GM19455 (cell line): ENCODE data around the gene IP6K3.

ENCODE experiments used
- ATAC-seq: cut with Tn5 transposase; IDR thresholded peaks from one replicate; pipeline ENCODE4 v1.9.1; 2021; ENCODE audit not compliant: unreplicated experiment

IP6K3 gene

DNA sequence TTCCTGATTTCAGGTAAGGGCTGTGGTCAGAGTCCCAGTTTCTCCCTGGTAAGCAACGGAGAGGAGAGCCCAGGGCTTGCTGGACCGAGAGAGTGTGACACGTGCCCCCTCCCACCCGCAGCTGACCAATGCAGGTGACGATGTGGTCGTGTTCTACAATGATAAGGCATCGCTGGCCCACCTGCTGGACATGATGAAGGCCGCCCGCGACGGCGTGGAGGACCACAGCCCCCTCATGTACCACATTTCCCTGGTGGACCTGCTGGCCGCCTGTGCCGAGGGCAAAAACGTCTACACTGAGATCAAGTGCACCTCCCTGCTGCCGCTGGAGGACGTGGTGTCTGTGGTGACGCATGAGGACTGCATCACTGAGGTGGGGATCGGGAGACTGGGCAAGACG, 66.9 kb downstream of the IP6K3 start:
- ATAC-seq = no peak

DNA sequence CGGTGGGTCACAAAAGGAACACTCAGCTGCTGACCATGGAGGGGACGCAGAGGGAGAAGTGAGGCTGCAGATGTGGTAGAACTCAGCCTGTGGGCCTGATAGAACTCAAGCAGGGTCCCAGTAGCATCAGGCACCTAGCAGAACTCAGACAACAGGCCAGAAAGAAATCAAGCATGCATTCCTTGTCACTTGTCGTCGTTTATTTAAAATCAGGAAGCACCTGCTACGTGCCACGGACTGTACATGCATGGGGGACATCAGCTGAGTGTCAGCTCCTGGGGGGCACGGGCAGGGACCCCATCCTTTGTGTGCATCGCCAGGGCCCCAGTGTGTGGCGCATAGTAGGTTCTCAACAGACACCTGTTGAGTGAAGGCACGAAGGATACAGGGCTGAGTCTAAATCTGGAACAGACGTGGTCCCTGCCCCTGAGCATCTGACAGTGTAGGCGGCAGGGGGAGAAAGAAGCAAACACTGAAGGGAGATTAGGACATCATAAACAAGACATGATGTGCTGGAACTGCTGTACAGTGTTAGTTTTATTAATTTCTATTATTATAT, 67.7 kb downstream of the IP6K3 start:
- ATAC-seq = no peak

DNA sequence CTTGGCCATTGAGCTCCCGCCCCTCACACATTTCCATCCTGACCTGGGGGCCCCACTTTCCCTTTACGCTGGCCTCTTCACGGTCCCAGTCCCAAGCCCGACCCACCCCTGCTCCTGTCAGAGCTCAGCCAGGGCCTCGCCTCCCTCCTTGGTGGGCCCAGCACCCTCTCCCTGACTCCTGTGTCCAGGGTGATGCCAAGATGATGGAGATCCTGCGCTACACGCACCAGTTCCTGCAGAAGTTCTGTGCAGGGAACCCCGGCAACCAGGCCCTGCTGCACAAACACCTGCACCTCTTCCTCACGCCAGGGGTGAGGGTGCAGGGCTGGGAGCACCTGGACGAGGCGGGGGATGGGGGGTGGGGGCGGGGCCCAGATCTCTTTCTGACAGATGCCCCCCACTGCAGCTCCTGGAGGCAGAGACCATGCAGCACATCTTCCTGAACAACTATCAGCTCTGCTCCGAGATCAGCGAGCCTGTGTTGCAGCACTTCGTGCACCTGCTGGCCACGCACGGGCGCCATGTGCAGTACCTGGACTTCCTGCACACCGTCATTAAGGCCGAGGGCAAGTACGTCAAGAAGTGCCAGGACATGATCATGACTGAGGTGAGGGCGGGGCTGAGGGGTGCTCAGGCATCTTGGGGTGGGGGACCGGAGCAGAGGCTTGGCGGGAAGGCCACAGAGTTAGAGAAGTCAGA, 68.3 kb downstream of the IP6K3 start:
- ATAC-seq = no peak

GRCh38 chr6:33677689-33678088, 69.0 kb downstream of the IP6K3 start:
- no peak for ATAC-seq

DNA sequence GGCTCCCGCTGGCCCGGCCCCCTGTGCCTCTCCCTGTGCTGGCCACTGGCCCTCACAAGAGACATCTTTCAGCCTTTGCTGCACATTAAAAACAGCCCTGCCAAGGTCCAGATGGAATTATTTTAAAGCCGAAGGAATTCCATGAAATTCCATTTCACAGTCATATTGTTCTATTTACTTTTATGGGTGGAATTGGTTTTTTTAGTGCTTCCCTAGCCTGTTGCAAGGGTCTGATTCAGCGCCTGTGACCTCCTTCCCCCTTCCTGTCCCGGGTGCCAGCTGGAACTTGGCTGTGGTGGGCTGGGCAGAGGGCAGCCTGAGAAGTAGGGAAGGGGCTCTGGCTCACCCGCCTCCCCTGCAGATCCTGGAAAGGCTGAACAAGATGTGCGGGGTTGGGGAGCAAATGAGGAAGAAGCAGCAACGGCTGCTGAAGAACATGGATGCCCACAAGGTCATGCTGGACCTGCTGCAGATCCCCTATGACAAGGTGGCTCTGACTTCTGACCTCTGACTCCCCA, 69.5 kb downstream of the IP6K3 start:
- ATAC-seq = no peak

DNA sequence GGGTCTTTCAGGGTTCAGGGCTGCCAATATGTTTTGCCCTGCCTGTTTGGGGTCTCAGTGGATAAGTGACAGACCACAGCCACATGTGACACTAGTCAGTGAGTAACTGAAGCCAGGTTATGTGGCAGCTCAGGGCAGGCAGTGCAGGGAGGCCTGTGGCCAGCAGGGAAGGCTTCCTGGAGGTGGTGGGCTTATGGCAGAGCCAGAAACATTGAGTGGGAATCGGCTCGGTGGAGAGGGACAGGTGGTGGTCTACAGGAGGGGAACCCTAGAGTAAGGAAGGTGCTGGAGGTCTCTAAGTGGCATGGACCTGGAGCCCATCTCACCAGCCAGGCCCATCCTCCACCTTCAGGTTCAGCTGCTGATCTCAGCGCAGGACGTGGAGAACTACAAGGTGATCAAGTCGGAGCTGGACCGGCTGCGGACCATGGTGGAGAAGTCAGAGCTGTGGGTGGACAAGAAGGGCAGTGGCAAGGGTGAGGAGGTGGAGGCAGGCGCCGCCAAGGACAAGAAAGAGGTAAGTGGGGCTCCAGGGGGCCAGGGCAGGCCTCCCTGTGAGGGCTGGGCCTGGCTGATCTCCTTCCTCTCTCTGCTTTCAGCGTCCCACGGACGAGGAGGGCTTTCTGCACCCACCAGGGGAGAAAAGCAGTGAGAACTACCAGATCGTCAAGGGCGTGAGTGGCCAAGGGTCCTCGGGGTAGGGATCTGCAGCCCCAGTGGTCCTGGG, 70.1 kb downstream of the IP6K3 start:
- no peak for ATAC-seq

- ATAC-seq = no peak
Observed at GRCh38 chr6:33675968-33676367, 70.7 kb downstream of the IP6K3 start.

DNA sequence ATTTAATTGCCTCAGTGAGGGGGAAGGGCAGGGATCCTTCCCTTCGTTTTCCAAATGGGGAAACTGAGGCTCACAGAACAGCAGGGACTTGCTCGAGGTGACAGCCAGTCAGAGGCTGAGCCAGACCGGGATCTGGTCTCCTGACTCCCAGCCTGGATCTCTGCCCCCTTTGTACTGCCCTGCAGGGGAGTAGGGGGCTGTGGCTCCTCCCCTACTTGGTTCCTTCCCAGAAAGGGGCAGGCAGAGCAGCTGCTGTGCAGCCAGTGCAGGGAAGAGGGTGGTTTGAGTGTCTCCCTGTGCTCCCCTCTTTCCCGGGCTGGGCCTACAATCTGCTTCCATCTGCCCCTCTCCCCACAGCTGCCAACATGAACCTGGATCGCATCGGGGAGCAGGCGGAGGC, 72.9 kb downstream of the IP6K3 start:
- no peak for ATAC-seq

- ATAC-seq = no peak
Observed at GRCh38 chr6:33672808-33673207, 73.9 kb downstream of the IP6K3 start.

GRCh38 chr6:33671744-33672072, 75.0 kb downstream of the IP6K3 start:
- ATAC-seq = no peak
